ENCODE measurements around the gene INPP5F.

DNA sequence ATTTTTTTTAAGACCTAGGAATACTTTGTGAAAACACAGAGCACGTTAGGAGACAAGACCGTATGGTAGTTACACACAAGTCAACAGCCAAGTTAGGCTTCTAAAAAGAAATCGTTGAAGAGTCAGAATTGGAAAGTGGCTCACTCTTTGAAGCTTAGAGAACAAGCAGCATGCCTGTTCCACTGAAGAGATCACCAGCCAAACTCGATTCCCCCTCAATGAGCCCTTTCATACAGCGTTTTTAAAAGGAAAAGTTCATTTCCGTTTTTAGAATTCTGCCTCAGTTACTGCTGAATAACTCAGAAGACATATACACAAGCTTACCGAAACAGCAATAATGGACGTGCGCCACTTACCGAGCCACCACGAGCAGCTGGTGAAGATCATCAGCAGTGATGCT is 105.8 kb downstream of the INPP5F start:
- TF ChIP-seq POLR2A (IDR thresholded peaks at IDR 0.05; ENCODE audit: low read length): no peak
- no peak for TF ChIP-seq GATA1 (IDR thresholded peaks at IDR 0.05; ENCODE audit: low read depth, low read length)
